Tibial artery (tissue), 4 donors: Measurements from ENCODE around the gene RRP36.
A peak's percentile ranks its signal among the peaks of the same experiment; 100 is the strongest.

Source experiments
- DNase-seq, 2 donors: peaks; one replicate each; pipeline ENCODE4 v3.0.0-alpha.2; 2019
- H3K27ac ChIP-seq, 2 donors: fragments of 200-600 bp; sonication (generic) in 1 of 2; 1 replicate in 1 of 2; 2 replicates in 1 of 2; pipeline ENCODE4 v1.5.1; 2018 to 2019; ENCODE audit warnings: mild to moderate bottlenecking in 1 of 2
- H3K27me3 ChIP-seq, 2 donors: fragments of 200-600 bp; sonication (generic) in 1 of 2; one replicate each; pipeline versions ENCODE4 v1.5.1 to v1.6.0; 2016 to 2019
- H3K36me3 ChIP-seq, 3 donors: fragments of 200-600 bp; sonication (generic) in 2 of 3; one replicate each; pipeline ENCODE4 v1.5.1; 2016 to 2019; ENCODE audit warnings: mild to moderate bottlenecking in 2 of 3
- H3K4me1 ChIP-seq, 4 donors: fragments of 200-600 bp; sonication (generic) in 2 of 4; 1 replicate in 3 of 4; 2 replicates in 1 of 4; pipeline ENCODE4 v1.5.1; 2016 to 2019
- H3K4me3 ChIP-seq, 2 donors: fragments of 200-600 bp; sonication (generic) in 1 of 2; 1 replicate in 1 of 2; 2 replicates in 1 of 2; pipeline ENCODE4 v1.5.1; 2018 to 2019; ENCODE audit warnings: mild to moderate bottlenecking in 2 of 2
- H3K9me3 ChIP-seq, 3 donors: fragments of 200-600 bp; sonication (generic) in 1 of 3; one replicate each; pipeline ENCODE4 v1.5.1; 2016 to 2019
- intact Hi-C: fragments of 100-400 bp; cut with DNase I; formaldehyde crosslinking; loops from one replicate; pipeline ENCODE4 v1.15.0; 2023; ENCODE audit warnings: low total_unique reads
- TF ChIP-seq, protein P1 (sequence below), 2 experiments: fragments of 200-600 bp in 1 of 2; fragments of 450-650 bp in 1 of 2; IDR thresholded peaks; one replicate each; pipeline ENCODE4 v1.5.1; 2017 to 2019; ENCODE audit warnings: antibody characterized with exemption in 2 of 2, mild to moderate bottlenecking in 1 of 2, moderate library complexity in 1 of 2

The RRP36 gene

DNA sequence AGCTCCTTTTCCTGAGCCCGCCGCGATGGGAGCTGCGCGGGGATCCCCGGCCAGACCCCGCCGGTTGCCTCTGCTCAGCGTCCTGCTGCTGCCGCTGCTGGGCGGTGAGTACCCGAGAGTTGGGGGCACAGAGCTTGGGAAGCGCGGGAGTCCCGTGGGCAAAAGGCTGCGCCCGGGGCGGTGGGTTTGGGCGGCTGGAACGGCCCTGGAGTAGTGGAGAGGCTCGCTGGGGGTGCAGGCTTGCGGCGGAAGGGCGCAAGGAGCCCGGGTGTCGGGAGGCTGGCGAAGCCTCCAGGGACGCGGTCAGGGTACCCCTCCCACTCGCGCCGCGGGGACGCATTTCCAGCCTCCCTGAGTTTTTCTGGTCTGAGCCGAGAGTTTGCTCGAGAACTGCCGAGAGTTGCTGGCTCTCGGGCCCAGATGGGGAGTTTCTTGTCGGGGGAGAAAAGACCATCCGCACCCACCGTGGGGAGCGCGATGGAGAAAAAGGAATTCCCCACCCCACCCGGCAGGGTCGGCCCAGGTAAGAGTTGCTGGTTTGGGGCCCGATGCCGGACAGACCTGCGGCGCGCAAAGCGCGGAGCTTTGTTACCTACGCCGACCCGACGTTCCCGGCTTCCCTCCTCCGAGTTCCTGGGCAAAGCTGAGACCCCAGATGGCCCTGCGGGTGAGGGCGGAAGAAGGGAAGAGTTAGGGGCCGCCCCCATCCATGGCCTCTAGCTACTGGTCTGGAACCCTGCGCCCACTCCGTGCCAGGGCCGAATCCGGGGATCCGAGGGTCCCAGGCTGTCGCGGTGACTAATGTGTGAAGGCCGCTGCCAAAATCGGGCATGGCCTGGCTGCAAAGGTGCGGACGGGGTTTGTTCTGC lies 55.3 kb downstream of the RRP36 start:
- H3K4me1 ChIP-seq: peaks cover 0 to 23% (median 12%) of the 10 kb centered on the region in 4 donors
- no peak for DNase-seq
- peaks cover 0 to 22% of the 10 kb centered on the region in 2 donors for H3K27me3 ChIP-seq
- intact Hi-C loops: loop anchor here (10.0 kb wide), 1 partner anchor 58 kb away; no protein-coding TSS in a partner anchor
- H3K4me3 ChIP-seq: peak overlapping the region; percentile 38 to 56
- TF ChIP-seq, protein P1, sequence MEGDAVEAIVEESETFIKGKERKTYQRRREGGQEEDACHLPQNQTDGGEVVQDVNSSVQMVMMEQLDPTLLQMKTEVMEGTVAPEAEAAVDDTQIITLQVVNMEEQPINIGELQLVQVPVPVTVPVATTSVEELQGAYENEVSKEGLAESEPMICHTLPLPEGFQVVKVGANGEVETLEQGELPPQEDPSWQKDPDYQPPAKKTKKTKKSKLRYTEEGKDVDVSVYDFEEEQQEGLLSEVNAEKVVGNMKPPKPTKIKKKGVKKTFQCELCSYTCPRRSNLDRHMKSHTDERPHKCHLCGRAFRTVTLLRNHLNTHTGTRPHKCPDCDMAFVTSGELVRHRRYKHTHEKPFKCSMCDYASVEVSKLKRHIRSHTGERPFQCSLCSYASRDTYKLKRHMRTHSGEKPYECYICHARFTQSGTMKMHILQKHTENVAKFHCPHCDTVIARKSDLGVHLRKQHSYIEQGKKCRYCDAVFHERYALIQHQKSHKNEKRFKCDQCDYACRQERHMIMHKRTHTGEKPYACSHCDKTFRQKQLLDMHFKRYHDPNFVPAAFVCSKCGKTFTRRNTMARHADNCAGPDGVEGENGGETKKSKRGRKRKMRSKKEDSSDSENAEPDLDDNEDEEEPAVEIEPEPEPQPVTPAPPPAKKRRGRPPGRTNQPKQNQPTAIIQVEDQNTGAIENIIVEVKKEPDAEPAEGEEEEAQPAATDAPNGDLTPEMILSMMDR (IDR thresholded peaks at IDR 0.05): no peak
- H3K9me3 ChIP-seq: no peaks in the 10 kb centered on the region
- no peak overlapping the region for H3K27ac ChIP-seq
- peaks cover 21 to 35% (median 30%) of the 10 kb centered on the region in 3 donors for H3K36me3 ChIP-seq

DNA sequence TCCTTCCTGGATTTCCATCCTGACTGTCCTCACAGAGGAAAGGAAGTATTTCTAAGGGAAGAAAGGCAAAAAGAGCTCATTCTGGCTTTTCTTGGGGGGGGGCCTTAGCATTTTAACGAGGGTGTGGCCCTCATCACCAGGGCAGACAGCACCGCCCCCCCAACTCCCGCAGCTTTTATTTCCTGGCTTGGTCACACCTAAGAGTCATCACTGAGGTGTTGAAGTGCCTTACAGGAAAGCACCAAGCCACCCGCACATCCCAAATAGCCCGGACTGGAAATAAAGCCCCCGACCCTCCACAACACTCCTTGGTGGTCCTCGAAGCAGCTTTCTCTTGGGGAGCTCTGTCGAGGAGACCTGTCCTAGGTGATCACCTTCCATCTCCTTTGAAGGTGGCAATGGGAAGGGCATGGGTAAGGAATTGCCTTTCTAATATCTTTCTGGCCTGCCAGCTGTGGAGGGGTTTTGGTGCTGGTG lies 55.9 kb downstream of the RRP36 start:
- H3K36me3 ChIP-seq: peaks cover 15 to 28% (median 23%) of the 10 kb centered on the region in 3 donors
- H3K27ac ChIP-seq: no peak overlapping the region
- peaks cover 0 to 23% (median 12%) of the 10 kb centered on the region in 4 donors for H3K4me1 ChIP-seq
- intact Hi-C loops: loop anchor here (10.0 kb wide), 1 partner anchor 57 kb away; no protein-coding TSS in a partner anchor
- H3K4me3 ChIP-seq: peak overlapping the region in 1 of 2 donors; percentile 56
- DNase-seq: no peak
- TF ChIP-seq, protein P1 (IDR thresholded peaks at IDR 0.05): no peak
- H3K27me3 ChIP-seq: peaks cover 0 to 22% of the 10 kb centered on the region in 2 donors
- no peaks in the 10 kb centered on the region for H3K9me3 ChIP-seq

DNA sequence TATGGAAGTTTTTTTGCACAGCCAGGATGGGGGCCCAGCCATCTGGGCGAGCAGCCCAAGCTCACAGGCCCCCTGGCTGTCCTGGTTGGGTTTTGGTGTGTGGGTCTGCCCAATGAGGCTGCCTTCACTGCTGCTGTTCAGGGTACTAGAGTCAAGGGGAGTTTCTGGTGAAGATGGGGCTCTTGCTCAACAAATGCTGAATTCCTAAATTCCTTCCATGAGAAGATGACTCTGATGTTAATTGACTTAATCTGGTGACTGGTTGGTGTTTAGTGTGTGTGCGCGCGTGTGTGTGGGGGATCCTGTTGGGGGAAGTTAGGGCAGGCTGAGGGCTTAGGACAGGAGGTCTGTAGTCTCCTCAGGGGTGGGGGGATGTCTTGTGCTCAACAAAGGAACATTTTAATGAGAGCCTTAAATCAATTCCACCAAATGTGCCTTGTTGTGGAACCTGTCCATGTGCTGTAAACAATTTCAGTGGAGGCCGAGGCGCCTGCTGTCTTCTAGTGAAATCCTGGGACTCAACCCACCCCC lies 56.6 kb downstream of the RRP36 start:
- Histone ChIP-seq H3K4me3 (no peak overlapping the region), H3K27ac (no peak overlapping the region)
- intact Hi-C loops: loop anchor here (10.0 kb wide), 1 partner anchor 57 kb away; no protein-coding TSS in a partner anchor

DNA sequence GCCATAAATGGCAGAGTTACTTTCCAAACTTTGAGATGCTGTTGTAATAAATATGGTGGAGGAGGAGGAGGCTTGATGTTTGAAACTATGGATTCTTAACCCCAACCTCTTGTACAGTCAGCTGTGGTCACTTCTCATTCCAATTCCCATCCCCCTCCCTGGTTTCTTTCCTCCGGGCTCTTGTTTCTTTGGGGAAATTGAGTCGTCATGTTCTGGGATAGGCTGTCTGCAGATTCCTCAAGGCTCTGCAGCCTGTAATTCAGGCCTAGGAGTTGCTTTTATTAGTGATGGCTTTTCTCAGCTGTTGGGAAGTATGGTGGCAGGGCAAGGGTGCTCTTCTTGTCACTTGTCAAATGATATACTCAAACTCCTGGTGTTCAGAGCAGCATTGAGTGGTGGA lies 57.3 kb downstream of the RRP36 start:
- DNase-seq: no peak
- H3K27ac ChIP-seq: no peak overlapping the region
- H3K4me1 ChIP-seq: peaks cover 0 to 23% (median 12%) of the 10 kb centered on the region in 4 donors
- H3K9me3 ChIP-seq: no peaks in the 10 kb centered on the region
- peaks cover 2 to 15% (median 11%) of the 10 kb centered on the region in 3 donors for H3K36me3 ChIP-seq
- intact Hi-C loops: loop anchor here (10.0 kb wide), 1 partner anchor 56 kb away; no protein-coding TSS in a partner anchor
- TF ChIP-seq, protein P1 (IDR thresholded peaks at IDR 0.05): no peak
- no peak overlapping the region for H3K4me3 ChIP-seq
- peaks cover 0 to 22% of the 10 kb centered on the region in 2 donors for H3K27me3 ChIP-seq

More for the DNA sequence above, 56.6 kb downstream of the RRP36 start:
- DNase-seq: no peak
- Histone ChIP-seq H3K36me3 (peaks cover 8 to 22% (median 16%) of the 10 kb centered on the region in 3 donors), H3K27me3 (peaks cover 0 to 22% of the 10 kb centered on the region in 2 donors), H3K9me3 (no peaks in the 10 kb centered on the region), H3K4me1 (peaks cover 0 to 23% (median 12%) of the 10 kb centered on the region in 4 donors)
- TF ChIP-seq, protein P1 (IDR thresholded peaks at IDR 0.05): no peak
